CMK (cell line): ENCODE results near the gene ARID1A.
"Not testable (repeated sequence)": the region's sequence is repeated elsewhere in the genome, so short reads cannot be mapped to it uniquely, and the experiment has no call there.

ENCODE experiments used
- DNase-seq: peaks from one replicate; pipeline ENCODE4 v3.0.0-alpha.2; 2010; ENCODE audit warnings: low read depth

Gene ARID1A

GRCh38 chr1:26697978-26698849 is 2.4 kb downstream of the ARID1A start:
- no peak for DNase-seq

- DNase-seq, result no peak
Observed at GRCh38 chr1:26700711-26701110, 4.9 kb downstream of the ARID1A start.

- no peak for DNase-seq
Observed at GRCh38 chr1:26701266-26701994, 5.6 kb downstream of the ARID1A start.

- no peak for DNase-seq
Observed at GRCh38 chr1:26701995-26702679, 6.3 kb downstream of the ARID1A start.

- DNase-seq, result no peak
Observed at GRCh38 chr1:26702680-26703038, 6.8 kb downstream of the ARID1A start.

GRCh38 chr1:26703478-26703877 is 7.7 kb downstream of the ARID1A start:
- no peak for DNase-seq

- DNase-seq, result no peak
Observed at GRCh38 chr1:26704629-26705028, 8.8 kb downstream of the ARID1A start.

- DNase-seq, result not testable (repeated sequence)
Observed at GRCh38 chr1:26705227-26705626, 9.4 kb downstream of the ARID1A start.

GRCh38 chr1:26705788-26706311 is 10.0 kb downstream of the ARID1A start:
- DNase-seq, result no peak

- DNase-seq, result no peak
Observed at GRCh38 chr1:26706315-26706714, 10.5 kb downstream of the ARID1A start.

GRCh38 chr1:26710811-26711210 is 15.0 kb downstream of the ARID1A start:
- no peak for DNase-seq

- DNase-seq, result no peak
Observed at GRCh38 chr1:26711777-26712176, 16.0 kb downstream of the ARID1A start.

GRCh38 chr1:26717017-26717491 is 21.2 kb downstream of the ARID1A start:
- DNase-seq, result no peak

- DNase-seq, result no peak
Observed at GRCh38 chr1:26719205-26719604, 23.4 kb downstream of the ARID1A start.

- peak; percentile 84 for DNase-seq
Observed at GRCh38 chr1:26721669-26722355, 26.0 kb downstream of the ARID1A start.

- DNase-seq, result peak; percentile 79
Observed at GRCh38 chr1:26723013-26723991, 27.5 kb downstream of the ARID1A start.

GRCh38 chr1:26724118-26724517 is 28.3 kb downstream of the ARID1A start:
- DNase-seq, result no peak

GRCh38 chr1:26724926-26725325 is 29.1 kb downstream of the ARID1A start:
- DNase-seq, result no peak

- not testable (repeated sequence) for DNase-seq
Observed at GRCh38 chr1:26725904-26726303, 30.1 kb downstream of the ARID1A start.

- DNase-seq, result no peak
Observed at GRCh38 chr1:26726784-26727183, 31.0 kb downstream of the ARID1A start.

GRCh38 chr1:26727476-26727875 is 31.7 kb downstream of the ARID1A start:
- no peak for DNase-seq
